ENCODE results near the gene COASY.
"Not testable (repeated sequence)": the region's sequence is repeated elsewhere in the genome, so short reads cannot be mapped to it uniquely, and the experiment has no call there.

Gene COASY

DNA sequence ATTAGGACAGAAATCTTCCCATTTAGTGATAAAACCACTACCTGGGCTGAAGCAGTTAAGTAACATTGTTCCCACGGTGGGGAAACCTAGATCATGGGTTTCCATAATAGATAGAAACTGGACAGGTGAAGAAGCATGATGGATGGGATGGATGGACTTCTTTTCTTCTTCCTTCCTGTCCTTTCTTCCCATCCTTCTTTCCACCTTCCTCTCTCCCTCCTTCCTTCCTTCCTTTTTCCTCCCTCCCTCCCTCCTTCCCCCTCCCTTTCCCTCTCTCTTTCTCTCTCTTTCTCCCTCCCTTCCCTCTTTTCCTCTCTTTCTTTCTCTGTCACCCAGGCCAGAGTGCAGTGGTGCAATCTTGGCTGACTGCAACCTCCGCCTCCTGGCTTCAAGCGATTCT, 12.5 kb downstream of the COASY start:
- no peak for DNase-seq (ENCODE audit: low read depth)

DNA sequence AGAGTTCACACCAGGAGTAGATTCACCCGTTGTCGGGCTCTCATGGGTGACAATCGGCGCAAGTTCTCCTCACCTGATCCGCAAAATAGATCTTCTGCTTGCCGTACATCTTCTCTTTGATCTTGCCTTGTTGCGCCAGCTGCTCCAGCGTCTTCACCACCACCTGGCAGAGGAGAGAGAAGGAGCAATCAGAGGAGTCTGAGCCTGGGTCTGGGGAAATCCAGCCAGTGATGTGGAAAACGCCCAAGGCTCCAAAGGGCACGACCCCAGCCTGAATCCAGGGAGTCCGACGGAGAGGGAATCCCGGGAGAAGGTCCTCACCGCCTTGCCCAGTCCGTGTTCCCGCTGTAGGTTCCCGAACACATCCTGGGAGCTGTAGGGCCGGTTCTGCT, 15.2 kb downstream of the COASY start:
- no peak for DNase-seq (ENCODE audit: low read depth)

DNA sequence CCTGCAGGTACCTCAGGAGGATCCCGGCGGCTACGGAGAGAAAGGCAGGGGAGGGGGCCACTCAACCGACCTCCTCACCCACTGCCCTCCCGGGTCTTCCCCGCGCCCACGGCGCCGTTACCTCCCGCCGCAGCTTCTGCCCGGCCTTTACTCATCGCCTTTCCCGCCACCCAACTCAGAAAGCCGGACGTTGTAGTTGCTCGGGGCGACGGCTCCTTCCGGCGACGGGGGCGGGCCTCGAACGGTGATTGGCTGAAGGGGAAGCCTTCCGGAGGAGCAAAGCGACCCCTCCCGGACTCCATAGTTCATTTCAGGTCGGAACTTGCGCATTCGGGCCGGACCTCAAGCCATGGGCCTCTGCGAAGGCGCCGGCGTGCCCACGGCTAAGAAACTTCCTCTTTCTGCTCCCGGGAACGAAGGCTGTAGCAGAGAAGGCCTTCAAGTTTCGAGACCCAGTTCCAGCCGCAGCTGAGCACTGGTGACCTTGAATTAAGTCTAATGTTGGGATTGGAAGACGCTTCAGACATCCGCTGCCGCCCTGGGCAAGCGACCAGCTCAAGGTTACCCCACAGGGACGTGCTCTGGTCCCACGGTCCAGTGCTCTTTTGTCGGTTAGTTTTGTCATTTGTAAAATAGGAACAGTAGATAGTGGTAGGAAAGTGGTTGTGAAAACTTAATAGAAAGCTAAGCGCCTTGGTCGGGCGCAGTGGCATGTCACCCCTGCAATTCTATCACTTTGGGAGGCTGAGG, 15.8 kb downstream of the COASY start, which contains the start of gene PSMC3IP:
Gene PSMC3IP, minus strand, starts transcription at position 198 of the 750 bp plus-strand sequence. Its CDS starts 43 bp downstream, at position 155.
- peak; percentile 67 for DNase-seq (ENCODE audit: low read depth)

DNA sequence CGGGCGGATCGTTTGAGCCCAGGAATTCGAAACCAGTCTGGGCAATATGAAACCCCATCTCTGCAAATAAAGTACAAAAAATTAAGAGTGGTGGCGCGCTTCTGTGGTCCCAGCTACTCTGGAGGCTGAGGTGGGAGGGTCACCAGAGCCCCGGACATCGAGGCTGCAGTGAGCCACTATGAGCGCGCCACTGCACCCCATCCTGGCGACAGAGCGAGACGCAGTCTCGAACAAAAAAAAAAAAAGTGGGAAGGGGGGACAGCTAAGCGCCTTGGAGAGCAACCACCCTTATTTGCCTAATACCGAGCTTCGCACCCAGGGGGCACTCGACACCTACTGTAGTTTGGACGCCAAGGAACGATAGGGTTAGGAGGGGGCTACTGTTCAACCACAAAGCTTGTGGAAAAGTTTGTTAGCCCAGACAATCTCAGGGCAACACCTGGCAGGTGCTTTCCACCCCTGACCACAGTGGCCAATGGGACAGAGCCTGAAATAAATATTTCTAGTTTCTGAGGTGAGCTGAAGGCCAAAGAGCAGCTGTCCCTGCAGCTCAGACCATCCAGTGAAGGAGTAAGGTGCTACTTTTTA, 16.4 kb downstream of the COASY start:
- DNase-seq (ENCODE audit: low read depth) = no peak

DNA sequence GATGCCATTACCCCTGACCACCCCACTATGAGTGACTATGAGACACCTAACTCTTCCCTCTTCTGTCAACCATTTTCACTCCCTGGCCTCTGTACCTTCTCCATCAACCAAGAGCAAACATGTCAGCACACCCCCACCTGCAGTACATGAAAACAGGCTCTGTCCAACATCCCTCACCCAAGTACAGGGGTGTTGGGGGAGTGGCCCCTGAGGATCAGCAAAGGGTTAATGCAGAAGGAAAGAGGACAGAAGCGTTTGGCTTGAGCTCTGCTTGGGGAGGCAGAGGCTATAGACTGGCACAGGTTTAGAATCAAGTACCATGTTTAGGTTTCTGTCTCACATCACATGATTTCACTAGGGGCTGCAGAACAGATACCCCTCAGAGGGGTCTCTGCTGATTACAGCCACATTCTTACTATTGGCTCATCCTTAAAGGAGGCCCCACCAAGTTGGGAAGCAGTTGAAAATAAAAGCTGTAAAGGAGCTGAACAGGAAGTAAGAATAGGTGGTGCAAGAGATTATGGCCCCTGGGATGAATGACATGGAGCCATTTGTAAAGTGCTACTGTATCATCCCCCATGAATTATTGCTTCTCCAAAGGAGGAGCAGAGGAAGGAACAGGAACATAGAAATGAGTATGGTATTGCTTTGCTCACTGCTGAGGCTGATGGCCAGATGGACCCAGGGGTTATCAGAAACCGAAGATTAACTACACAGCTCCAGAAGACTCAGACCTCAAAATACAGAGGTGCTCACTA, 18.0 kb downstream of the COASY start:
- no peak for DNase-seq (ENCODE audit: low read depth)

DNA sequence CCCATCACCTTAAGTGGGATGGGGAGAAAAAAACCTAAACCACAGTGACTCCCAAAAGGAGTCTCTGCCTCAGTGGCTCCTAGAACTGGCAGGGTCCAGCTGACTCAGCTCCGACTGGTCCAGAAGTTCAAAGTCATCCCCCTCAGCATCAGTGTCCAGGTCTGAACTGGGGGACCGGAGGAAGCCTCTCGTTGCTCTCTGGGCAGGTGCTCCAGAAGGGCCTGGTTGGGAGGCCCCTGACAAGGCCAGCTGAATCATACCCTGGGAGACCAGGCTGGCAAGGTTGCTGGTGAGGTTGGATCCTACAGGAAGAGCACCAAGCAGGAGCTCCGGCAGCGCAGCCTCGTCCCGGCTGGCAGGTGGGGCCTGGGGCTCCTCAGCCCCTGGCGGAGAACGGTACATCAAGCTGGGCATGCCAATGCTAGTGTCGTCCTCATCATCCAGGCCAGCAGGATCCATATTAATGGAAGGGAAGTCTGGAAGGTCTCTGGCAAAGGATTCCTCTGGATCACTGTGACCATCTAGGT, 19.9 kb downstream of the COASY start:
- DNase-seq (ENCODE audit: low read depth) = no peak

DNA sequence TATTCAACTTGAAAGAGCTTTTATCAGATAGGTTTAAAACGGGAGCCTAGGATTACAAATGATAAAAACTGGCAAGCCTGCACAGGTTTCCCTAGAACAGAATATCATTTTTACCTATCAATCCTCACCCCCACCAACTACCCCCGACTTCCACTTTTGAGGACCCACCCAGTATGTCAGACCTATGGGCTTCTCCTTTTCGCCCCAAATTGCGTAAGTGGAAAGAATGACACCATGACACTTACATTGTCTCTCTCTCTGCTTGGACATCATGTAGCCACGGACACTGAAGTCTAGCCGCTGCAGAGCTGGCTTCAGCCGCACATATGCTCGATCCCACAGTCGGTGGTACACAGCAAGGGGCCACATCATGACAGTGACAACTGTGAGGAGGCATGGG, 22.9 kb downstream of the COASY start:
- DNase-seq (ENCODE audit: low read depth) = no peak

DNA sequence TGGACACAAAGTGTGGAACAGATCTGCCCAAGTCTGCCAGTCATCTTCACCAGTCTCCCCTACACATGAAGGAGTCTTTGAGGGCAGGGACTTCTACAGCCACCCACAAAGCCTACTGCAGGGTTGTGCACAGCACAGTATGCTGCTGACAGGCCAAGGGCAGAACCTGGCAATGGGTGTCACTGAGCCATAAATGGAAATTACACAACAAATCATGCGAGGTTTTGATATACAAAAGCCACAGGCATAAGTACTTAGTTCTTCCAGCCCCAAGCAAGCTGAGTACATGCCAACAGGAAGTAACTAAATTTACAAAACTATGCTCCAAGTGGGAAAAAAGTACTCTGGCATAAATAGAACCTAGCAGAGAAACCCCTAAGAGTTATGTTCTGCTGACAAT, 23.4 kb downstream of the COASY start:
- no peak for DNase-seq (ENCODE audit: low read depth)

DNA sequence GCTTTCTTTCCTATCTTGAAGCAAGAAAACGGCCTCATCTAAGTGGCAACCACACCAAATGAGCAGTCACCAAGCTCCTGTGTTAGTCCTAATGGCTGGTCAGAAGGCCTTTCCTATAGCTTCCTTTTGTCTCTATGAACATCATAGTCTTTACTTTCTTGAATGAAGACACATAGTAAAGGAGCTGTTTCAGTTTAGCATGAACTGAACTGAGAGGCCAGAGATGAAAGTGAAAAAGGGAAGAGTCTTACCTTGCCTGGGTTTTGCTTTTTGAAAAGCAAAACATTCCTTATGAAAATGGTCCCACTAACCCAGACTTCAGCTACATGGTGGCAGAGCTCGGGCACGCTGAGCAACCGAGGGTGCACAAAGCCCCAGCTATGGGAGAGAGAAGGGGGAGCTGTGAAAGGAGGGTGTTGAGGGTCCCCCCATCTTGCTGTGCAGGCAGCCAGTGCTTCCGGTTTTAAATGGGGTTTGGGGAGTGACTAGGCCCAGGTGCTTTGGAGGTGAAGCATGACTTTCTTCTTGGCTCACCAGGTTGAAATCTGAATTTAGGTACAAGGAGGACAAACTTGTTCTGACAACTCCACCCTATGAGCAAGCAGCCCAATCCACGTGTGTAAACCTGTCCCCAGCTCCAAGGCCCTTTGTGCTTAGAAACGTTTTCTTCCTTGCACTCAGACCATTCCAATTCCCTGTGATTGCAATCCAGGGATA, 24.7 kb downstream of the COASY start:
- DNase-seq (ENCODE audit: low read depth) = no peak

DNA sequence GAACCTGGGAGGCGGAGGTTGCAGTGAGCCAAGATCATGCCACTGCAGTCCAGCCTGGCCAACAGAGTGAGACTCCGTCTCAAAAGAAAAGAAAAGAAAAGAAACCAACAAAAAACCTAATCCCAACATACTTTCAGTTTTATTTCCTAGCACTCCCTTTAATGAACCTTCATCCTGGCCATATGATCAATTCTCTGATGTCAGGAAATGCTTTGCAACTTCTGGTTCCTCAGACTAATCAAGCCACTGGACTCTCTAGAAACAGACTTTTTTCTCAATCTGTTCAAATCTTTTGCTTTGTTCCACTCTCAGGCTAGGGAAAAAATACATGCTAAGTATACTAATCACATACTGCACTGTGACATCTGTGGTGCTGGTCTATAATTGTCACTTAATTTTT, 28.9 kb downstream of the COASY start:
- DNase-seq (ENCODE audit: low read depth) = no peak

DNA sequence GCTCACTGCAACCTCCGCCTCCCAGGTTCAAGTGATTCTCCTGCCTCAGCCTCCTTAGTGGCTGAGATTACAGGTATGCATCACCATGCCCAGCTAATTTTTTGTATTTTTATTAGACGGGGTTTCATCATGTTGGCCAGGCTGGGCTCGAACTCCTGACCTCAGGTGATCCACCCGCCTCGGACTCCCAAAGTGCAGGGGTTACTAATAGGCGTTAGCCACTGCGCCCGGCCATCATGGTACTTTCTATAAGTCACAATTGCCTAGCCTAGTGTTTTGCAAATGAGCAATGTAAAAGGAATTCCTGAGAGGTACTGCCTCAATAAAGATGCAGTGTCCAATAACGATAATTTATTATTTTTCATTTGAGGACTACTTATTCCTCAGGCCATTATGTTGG, 29.5 kb downstream of the COASY start:
- no peak for DNase-seq (ENCODE audit: low read depth)

DNA sequence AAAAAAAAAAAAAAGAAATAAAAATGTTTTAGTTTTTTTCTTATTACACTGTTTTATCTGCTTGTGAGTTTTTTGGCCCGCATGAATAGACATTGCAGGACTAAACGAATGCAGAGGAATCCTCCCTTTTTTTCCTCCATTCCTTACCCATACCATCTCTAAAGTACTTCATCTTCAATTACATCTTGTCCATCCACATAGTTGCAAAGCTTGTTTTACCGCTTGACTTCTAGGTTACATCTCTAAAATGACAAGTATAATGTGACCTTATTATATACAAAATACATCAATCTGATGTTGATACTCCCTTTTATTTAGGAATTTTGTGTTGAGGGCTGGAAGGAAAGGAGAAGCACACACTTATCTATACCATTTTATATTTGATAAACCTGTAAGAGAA, 34.4 kb downstream of the COASY start:
- DNase-seq (ENCODE audit: low read depth) = no peak

DNA sequence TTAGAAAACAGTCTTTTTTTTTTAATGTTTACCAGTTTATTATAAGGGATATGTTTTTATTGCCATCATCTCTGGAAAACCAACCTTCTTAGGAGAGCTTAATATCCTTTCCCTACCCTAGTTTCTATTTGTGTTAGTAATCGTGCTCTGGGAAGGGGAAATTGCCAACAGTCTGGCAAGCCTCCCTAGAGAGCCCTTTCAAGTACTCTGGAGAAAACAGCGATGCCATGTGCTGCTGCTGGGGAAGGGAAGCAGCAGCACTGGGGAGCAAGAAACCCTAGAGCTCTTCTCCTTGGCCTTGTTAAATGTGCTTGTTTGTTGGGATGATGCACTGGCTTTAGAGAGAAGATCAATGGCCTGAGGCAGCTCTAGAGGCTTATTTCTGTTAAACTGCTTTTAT, 37.0 kb downstream of the COASY start:
- DNase-seq (ENCODE audit: low read depth) = no peak

DNA sequence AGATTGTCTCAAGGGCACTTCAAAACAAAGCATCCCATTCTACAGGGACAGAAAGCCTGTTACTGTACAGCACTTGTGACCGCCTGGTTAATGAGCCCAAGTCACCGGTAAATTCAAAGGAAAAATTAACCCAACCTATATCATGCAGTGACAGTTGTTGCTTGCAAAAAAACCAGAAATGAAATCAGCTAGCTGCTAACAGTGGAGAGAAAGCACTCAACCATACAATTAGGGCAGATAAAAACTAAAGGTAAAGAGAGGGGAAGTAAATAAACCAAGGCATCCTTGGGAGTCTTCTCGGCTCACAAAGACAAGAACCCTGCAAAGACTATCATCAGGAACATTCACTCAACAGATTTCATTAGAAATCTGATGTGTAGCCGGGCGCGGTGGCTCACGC, 41.4 kb downstream of the COASY start:
- DNase-seq (ENCODE audit: low read depth) = no peak

DNA sequence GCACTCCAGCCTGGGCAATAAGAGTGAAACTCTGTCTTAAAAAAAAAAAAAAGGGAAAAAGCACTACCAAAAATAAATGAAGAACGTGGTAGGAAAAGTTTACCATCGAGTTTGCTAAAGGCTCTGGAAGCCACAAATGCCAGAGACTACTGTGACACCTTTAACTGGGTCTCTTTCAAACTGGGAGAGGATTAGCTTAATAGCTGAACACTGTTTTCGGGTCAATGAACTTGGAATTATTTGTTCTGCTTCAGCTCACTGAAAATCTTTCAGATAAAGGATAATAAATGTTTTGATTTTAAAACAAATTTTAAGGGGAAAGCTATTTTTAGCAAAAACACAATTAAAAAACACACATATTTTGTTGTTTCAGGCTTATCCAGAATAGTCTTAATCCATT, 45.8 kb downstream of the COASY start:
- DNase-seq (ENCODE audit: low read depth) = no peak

DNA sequence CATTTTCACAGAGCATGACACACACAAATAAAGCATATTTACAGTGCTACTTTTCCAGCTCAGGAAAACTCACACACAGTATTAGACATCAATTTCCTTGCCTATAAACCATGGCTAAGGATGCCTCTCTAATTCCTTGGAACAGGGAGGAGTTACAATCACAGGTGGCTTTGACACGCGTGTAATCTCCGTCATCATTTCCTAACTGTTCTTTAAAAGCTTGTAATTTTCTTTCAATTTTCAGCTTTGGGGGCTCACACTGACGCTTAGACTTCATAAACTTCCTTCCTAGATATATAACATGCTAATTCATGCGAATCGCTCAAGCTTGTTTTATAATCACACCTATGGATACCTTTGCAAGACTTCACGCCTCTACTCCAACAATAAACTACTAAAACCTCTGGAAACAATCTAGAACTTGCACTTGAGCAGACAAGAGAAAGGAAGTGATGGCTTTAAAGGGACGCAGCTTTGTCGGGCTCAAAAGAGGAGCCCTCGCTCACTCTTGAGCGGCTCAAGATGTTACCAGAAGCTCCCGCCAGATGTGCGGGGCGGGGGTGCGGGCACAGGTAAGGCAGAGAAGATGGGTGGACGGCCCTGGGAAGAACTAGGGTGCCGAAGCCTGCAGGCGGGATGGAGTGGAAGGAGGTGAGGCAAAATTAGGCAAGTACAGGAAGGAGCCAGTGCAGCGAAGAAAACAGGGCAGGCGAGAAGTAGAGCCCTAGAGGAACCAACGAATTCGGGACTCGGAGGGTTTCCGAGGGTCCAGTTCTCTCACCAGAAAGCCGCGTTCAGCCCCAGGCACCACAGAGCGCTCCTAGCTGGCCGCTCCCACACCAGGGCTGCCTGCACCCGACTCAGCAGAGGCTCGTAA, 46.6 kb downstream of the COASY start:
- no peak for DNase-seq (ENCODE audit: low read depth)

DNA sequence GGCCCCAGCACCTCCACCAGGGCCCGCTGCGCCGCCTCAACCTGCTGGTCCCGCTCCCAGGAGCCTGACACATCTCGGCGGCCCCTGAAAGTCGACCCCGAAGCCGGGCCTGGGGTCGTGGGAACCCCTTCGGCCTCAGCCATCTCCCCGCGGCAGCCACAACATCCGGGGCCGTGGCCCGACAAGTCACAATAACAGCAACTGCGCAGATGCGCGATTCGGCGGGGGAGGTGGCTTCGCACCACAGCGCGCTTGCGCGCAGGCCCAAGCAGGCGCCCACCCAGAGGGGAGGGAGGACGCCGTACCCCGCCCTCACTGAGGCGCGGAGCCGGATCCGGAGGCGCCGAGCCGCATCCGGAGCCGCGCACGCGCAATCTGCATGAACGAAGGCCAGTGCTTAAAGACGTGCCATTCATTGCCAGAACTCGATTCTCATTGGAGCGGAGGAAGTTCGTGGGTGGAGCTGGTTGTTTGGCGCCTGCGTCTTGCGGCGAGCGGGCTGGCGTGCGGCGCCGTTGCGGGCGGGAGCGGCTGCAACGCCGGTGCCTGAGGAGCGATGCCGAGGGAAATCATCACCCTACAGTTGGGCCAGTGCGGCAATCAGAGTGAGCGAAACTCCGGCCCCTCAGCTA, 47.4 kb downstream of the COASY start, which contains the start of the genes RETREG3 and TUBG1:
Gene RETREG3, minus strand, starts transcription at position 193 of the 632 bp plus-strand sequence. Its CDS starts 50 bp downstream, at position 143.
Gene TUBG1, plus strand, starts transcription at position 502 of the 632 bp plus-strand sequence. Its CDS starts 55 bp downstream, at position 557.
- DNase-seq (ENCODE audit: low read depth) = peak; percentile 97

DNA sequence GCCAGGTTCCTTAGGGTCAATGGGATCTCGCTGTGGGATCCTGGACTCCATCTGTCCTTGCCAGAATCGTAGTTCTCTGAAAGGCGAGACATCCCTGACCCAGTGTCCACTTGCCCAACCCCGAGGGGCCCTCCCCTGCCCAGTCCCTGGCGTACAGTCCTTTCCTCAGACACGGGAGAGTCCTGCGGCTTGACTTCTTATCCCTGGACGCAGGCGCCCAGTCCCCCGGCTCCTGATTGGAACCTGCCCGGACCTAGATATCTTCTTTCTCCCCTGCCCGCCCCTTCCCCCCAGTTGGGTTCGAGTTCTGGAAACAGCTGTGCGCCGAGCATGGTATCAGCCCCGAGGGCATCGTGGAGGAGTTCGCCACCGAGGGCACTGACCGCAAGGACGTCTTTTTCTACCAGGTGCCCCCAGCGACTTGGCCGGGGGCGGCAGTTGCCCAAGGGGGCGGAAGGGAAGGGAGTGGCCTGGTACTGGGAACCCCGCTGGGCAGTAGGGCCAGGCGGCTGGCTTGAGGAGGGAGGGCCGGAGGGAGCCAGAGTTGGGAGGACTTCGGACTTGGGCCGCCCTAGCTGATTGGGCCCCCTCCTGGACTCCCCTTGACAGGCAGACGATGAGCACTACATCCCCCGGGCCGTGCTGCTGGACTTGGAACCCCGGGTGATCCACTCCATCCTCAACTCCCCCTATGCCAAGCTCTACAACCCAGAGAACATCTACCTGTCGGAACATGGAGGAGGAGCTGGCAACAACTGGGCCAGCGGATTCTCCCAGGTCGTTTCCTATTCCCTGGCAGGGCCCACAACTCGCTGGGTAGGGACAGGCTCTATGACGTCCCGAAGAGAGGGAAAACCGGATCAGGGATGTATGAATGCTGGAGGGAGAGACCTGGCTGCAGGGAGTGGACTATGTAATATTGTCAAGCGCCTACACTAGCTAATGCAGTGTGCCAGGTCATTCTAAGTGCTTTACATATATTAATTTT, 48.2 kb downstream of the COASY start:
- not testable (repeated sequence) for DNase-seq (ENCODE audit: low read depth)

DNA sequence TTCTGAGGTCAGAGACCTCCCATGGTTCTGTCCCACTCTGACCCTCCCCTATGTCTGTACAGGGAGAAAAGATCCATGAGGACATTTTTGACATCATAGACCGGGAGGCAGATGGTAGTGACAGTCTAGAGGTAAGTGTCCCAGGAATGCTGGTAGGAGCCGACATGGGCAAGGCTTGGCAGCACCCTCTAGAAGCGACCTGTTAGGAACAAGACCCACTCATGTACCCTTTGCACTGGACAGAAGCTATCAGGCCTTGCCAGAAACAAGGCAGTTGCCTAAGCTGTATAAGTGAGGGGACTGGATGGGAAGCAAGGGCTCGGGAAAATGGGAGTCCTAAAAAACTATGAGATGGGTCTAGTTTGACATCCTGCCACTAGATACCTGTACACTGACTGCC, 50.1 kb downstream of the COASY start:
- DNase-seq (ENCODE audit: low read depth) = no peak

Measured in non-pigmented ciliary epithelial cell (primary cell).